BE2C (cell line): Measurements from ENCODE around the gene ACSM6.

Source experiments
- DNase-seq: peaks from one replicate; pipeline ENCODE4 v3.0.0-alpha.2; 2020
- H3K27me3 ChIP-seq: fragments of 250-450 bp; sonication (Bioruptor Pico); 2 replicates; pipeline ENCODE4 v1.5.1; 2020; ENCODE audit warnings: mild to moderate bottlenecking
- H3K36me3 ChIP-seq: fragments of 250-450 bp; sonication (Bioruptor Pico); 2 replicates; pipeline ENCODE4 v1.5.1; 2020; ENCODE audit warnings: mild to moderate bottlenecking
- H3K4me1 ChIP-seq: fragments of 250-450 bp; sonication (Bioruptor Pico); 2 replicates; pipeline ENCODE4 v1.5.1; 2020
- H3K4me3 ChIP-seq: 2 replicates; pipeline ENCODE4 v1.5.1; 2011; ENCODE audit warnings: low read depth, low read length
- H3K9me3 ChIP-seq: fragments of 250-450 bp; sonication (Bioruptor Pico); 2 replicates; pipeline ENCODE4 v1.5.1; 2020
- TF ChIP-seq, protein P1 (sequence below): IDR thresholded peaks from 2 replicates; pipeline ENCODE4 v1.5.1; 2012; ENCODE audit warnings: mild to moderate bottlenecking, low read depth, low read length

Gene ACSM6

DNA sequence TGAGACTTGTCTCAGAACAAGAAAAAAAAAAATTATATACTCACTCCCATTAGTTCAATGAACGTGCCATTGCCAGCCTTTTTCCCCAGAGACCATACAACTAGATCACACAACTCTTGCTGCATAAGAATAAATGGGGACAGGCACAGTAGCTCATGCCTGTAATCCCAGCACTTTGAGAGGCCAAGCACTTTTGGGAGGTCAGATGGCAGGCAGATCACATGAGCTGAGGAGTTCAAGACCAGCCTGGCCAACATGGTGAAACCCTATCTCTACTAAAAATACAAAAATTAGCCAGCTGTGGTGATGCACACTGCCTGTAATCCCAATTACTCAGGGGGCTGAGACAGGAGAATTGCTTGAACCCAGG is 83.1 kb downstream of the ACSM6 start:
- Histone ChIP-seq H3K4me1 (no peaks in the 10 kb centered on the region), H3K4me3 (no peak overlapping the region), H3K9me3 (no peaks in the 10 kb centered on the region), H3K27me3 (no peaks in the 10 kb centered on the region), H3K36me3 (no peaks in the 10 kb centered on the region)
- no peak for DNase-seq
- TF ChIP-seq, protein P1, sequence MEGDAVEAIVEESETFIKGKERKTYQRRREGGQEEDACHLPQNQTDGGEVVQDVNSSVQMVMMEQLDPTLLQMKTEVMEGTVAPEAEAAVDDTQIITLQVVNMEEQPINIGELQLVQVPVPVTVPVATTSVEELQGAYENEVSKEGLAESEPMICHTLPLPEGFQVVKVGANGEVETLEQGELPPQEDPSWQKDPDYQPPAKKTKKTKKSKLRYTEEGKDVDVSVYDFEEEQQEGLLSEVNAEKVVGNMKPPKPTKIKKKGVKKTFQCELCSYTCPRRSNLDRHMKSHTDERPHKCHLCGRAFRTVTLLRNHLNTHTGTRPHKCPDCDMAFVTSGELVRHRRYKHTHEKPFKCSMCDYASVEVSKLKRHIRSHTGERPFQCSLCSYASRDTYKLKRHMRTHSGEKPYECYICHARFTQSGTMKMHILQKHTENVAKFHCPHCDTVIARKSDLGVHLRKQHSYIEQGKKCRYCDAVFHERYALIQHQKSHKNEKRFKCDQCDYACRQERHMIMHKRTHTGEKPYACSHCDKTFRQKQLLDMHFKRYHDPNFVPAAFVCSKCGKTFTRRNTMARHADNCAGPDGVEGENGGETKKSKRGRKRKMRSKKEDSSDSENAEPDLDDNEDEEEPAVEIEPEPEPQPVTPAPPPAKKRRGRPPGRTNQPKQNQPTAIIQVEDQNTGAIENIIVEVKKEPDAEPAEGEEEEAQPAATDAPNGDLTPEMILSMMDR, result no peak

DNA sequence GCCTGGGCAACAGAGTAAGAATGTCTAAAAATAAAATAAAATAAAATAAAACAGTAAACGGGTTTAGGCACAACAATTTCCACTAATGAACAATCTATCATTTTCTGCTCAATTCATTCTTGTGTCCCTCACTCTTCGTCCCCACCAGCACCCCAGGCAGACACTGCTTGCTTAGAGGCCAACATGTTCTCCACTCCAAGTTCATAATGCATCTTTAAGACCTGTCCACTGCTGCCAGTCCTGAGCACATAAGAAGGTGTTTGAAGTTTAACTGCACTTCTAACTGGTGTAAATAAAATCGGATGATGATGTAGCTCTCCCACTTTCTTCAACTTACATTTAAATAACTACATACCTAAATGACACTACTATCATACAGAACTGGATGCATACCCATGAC is 83.6 kb downstream of the ACSM6 start:
- no peak for DNase-seq
- no peaks in the 10 kb centered on the region for H3K36me3 ChIP-seq
- H3K9me3 ChIP-seq, result no peaks in the 10 kb centered on the region
- no peaks in the 10 kb centered on the region for H3K27me3 ChIP-seq
- TF ChIP-seq, protein P1, result no peak
- H3K4me3 ChIP-seq, result no peak overlapping the region
- H3K4me1 ChIP-seq, result no peaks in the 10 kb centered on the region
